ENCODE results near the gene KCNK16. TPM values are rescaled to one million over a fixed set of nuclear protein-coding genes. Genes with fewer than 3 reads are reported as not detected.

The KCNK16 gene
- total RNA-seq, 2 donors from 2014 or later = not detected

DNA sequence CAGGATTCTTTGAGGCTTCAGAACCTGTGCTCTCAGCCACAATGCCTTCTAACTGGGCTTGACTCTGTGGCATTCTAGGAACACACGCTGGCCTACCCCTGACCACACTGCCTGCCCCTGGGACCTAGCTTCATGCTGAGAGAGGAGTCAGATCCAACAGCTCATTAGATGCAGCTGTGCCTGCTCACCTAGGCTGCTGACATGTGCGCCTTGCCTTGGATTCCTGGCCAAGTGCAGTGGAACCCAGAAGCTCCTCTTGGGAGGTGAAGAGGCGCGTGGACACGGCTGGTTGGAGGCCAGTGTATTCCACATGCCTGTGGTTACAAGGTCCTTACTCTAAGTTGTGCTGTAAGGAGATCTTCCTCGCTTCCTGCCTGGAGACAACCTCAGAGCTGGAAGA lies 24.7 kb upstream of the KCNK16 start:
- no peak overlapping the region for H3K27ac ChIP-seq
- ATAC-seq (ENCODE audit: insufficient number of reproducible peaks, low FRiP score, low read depth) = no peak
- H3K36me3 ChIP-seq = no peaks in the 10 kb centered on the region

DNA sequence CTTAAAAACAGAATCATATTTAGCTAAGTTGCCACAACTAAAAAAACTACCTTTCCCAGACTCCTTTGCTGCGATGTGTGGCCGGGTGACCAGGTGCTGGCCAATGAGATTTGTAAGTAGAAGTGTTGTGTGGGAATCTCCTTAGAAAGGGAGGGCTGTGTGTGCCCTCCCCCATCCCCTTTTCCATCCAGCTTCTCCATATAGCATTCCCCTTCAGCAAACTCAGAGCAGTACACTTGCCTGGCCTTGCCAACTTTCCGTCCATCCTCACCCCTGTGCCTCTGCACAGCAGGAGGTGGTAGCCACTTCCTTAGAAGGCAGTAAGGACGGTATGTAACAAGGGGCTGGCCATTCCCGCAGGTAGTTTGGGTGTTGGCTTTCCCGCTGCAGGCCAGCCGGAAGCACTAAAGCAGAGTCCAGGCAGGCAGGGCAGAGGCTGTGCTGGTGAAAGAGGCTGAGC lies 22.3 kb upstream of the KCNK16 start:
- DNase-seq (ENCODE audit: low spot score) (no peak), ATAC-seq (ENCODE audit: insufficient number of reproducible peaks, low FRiP score, low read depth) (no peak)
- TF ChIP-seq, protein P1, sequence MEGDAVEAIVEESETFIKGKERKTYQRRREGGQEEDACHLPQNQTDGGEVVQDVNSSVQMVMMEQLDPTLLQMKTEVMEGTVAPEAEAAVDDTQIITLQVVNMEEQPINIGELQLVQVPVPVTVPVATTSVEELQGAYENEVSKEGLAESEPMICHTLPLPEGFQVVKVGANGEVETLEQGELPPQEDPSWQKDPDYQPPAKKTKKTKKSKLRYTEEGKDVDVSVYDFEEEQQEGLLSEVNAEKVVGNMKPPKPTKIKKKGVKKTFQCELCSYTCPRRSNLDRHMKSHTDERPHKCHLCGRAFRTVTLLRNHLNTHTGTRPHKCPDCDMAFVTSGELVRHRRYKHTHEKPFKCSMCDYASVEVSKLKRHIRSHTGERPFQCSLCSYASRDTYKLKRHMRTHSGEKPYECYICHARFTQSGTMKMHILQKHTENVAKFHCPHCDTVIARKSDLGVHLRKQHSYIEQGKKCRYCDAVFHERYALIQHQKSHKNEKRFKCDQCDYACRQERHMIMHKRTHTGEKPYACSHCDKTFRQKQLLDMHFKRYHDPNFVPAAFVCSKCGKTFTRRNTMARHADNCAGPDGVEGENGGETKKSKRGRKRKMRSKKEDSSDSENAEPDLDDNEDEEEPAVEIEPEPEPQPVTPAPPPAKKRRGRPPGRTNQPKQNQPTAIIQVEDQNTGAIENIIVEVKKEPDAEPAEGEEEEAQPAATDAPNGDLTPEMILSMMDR (IDR thresholded peaks at IDR 0.05) = no peak
- Histone ChIP-seq H3K9me3 (no peaks in the 10 kb centered on the region), H3K4me1 (ENCODE audit: control insufficient read depth in 1 of 2, low read depth in 2 of 2) (peaks cover 32 to 70% of the 10 kb centered on the region in 2 donors), H3K4me3 (peak overlapping the region; percentile 0), H3K27ac (peak overlapping the region; percentile 61 to 69), H3K36me3 (no peaks in the 10 kb centered on the region), H3K27me3 (replicated peaks; ENCODE audit: insufficient read depth) (no peaks in the 10 kb centered on the region)

More for the DNA sequence above, 24.7 kb upstream of the KCNK16 start:
- DNase-seq (ENCODE audit: low spot score) = no peak
- Histone ChIP-seq H3K27me3 (replicated peaks; ENCODE audit: insufficient read depth) (no peaks in the 10 kb centered on the region), H3K4me1 (ENCODE audit: control insufficient read depth in 1 of 2, low read depth in 2 of 2) (peaks cover 18 to 48% of the 10 kb centered on the region in 2 donors), H3K9me3 (no peaks in the 10 kb centered on the region), H3K4me3 (no peak overlapping the region)
- TF ChIP-seq, protein P1 (IDR thresholded peaks at IDR 0.05) = no peak

DNA sequence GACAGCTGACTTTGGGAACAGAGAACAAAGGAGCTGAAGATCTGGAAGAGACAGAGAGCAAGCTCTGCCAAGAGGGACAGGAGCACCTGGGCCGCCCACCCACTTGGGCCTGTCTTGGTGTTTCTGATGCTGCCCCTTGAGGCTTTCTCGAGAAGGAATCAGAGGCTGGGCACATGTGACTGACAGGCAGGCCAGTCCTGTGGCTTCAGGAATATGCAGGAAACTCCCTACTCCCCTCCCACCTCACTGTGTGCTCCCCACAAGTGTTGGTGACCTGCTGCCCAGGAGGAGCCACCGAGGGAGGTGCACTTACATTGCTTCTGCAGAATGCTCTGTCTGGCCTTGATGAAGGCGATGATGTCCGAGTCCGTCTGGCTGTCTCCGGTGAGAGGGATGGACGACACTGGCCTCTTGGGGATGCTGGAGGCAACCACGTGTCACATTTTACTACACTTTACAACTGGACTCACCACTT lies 20.9 kb upstream of the KCNK16 start:
- H3K4me1 ChIP-seq (ENCODE audit: control insufficient read depth in 1 of 2, low read depth in 2 of 2) = peaks cover 42 to 82% of the 10 kb centered on the region in 2 donors
- DNase-seq (ENCODE audit: low spot score) (no peak), ATAC-seq (ENCODE audit: insufficient number of reproducible peaks, low FRiP score, low read depth) (no peak)
- no peaks in the 10 kb centered on the region for H3K27me3 ChIP-seq (replicated peaks; ENCODE audit: insufficient read depth)
- H3K4me3 ChIP-seq = no peak overlapping the region
- TF ChIP-seq, protein P1 (IDR thresholded peaks at IDR 0.05) = no peak
- H3K27ac ChIP-seq = peak overlapping the region; percentile 52 to 69
- no peaks in the 10 kb centered on the region for H3K36me3 ChIP-seq
- no peaks in the 10 kb centered on the region for H3K9me3 ChIP-seq

DNA sequence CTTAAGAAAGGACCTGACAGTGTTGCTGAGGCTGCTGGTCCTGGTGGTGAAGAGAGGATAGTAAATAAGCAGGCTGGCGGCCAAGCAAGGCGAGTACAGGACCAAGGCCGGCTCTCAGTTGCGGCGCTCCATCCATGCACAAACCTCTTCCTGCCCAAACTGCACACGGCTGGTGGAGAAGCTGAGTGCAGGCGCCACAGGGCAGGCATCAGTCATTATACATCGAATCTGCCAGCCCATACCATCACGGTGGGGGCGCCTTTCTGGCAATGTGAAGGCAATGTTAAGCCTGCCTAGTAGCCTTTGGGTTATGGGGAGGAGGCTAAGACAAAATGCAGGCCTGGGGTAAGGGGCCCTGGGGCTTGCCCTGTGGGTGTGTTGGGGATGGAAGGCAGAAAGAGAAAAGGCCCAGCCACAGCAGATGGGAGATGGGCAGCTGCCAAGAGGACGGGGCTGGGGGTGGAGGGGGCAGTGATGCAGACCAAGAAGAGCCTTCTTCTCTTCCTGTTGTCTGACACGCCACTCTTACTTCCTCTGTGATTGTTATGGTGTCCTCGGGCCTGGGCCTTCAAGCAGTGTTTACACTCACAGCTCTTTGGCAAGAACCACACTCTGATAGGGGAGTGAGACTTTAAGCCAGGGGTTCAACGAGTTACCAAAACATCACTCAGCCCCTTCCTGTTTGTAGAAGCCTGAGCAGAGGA lies 20.3 kb upstream of the KCNK16 start:
- no peak overlapping the region for H3K4me3 ChIP-seq
- TF ChIP-seq, protein P1 (IDR thresholded peaks at IDR 0.05) = no peak
- peaks cover 42 to 88% of the 10 kb centered on the region in 2 donors for H3K4me1 ChIP-seq (ENCODE audit: control insufficient read depth in 1 of 2, low read depth in 2 of 2)
- no peaks in the 10 kb centered on the region for H3K27me3 ChIP-seq (replicated peaks; ENCODE audit: insufficient read depth)
- H3K36me3 ChIP-seq = no peaks in the 10 kb centered on the region
- no peak for ATAC-seq (ENCODE audit: insufficient number of reproducible peaks, low FRiP score, low read depth)
- H3K9me3 ChIP-seq = no peaks in the 10 kb centered on the region
- peak overlapping the region; percentile 52 to 69 for H3K27ac ChIP-seq
- no peak for DNase-seq (ENCODE audit: low spot score)

DNA sequence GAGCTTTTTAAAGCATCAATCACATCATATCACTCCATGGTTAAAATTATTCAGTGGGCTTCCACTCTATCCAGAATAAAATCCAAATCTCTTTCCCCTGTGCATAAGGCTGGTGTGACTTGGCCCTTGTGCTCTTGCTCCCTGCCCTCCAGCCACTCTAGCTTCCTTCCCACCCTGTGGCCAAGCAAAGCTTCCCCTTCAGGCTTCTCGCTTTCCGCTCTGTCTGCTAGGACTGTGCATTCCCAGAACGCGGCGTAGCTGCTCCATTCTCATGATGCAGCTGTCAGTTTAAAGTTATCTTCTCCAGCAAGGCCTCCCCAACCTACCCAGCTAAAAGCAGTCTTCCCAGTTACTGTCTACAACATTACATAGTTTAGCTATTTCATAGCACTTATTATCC lies 19.4 kb upstream of the KCNK16 start:
- Histone ChIP-seq H3K27me3 (replicated peaks; ENCODE audit: insufficient read depth) (no peaks in the 10 kb centered on the region), H3K36me3 (no peaks in the 10 kb centered on the region), H3K9me3 (no peaks in the 10 kb centered on the region), H3K4me1 (ENCODE audit: control insufficient read depth in 1 of 2, low read depth in 2 of 2) (peaks cover 42 to 83% of the 10 kb centered on the region in 2 donors), H3K4me3 (no peak overlapping the region), H3K27ac (peak overlapping the region; percentile 15 to 79)
- ATAC-seq (ENCODE audit: insufficient number of reproducible peaks, low FRiP score, low read depth) (no peak), DNase-seq (ENCODE audit: low spot score) (no peak)
- TF ChIP-seq, protein P1 (IDR thresholded peaks at IDR 0.05) = no peak
